ENCODE data around the gene ZBTB17.
"Not testable (repeated sequence)": the region's sequence is repeated elsewhere in the genome, so short reads cannot be mapped to it uniquely, and the experiment has no call there.

ZBTB17 gene

DNA sequence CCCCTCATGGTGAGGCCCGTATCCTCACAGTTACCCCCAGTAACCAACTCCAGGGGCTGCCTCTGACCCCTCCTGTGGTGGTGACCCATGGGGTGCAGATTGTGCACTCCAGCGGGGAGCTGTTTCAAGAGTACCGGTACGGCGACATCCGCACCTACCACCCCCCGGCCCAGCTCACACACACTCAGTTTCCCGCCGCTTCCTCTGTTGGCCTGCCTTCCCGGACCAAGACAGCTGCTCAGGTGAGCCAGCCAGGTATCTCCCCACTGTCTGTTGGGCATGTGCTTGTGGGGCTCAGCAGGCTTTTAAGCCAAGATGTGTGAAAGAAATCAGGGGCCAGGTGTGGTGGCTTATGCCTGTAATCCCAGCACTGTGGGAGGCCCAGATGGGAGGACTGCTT, 39.9 kb downstream of the ZBTB17 start:
- H3K27me3 ChIP-seq (ENCODE audit: control insufficient read depth in 1 of 2, insufficient read depth in 2 of 2, low read length in 2 of 2), result no peaks in the 10 kb centered on the region
- no peaks in the 10 kb centered on the region for H3K9me3 ChIP-seq (ENCODE audit: control insufficient read depth in 1 of 2, low read length in 2 of 2)
- no peak overlapping the region for H3K9ac ChIP-seq (ENCODE audit: low read depth in 1 of 2, low read length in 2 of 2)
- peaks cover 65 to 96% of the 10 kb centered on the region in 2 donors for H3K36me3 ChIP-seq (ENCODE audit: control insufficient read depth in 1 of 2, insufficient read depth in 2 of 2, low read length in 2 of 2)
- no peak overlapping the region for H3K27ac ChIP-seq (ENCODE audit: low read depth, low read length)
- H3K4me3 ChIP-seq (ENCODE audit: low read depth in 1 of 2, low read length in 2 of 2), result no peak overlapping the region
- peaks cover 4 to 8% of the 10 kb centered on the region in 2 donors for H3K4me1 ChIP-seq (ENCODE audit: control insufficient read depth in 1 of 2, insufficient read depth in 2 of 2, low read length in 2 of 2)

DNA sequence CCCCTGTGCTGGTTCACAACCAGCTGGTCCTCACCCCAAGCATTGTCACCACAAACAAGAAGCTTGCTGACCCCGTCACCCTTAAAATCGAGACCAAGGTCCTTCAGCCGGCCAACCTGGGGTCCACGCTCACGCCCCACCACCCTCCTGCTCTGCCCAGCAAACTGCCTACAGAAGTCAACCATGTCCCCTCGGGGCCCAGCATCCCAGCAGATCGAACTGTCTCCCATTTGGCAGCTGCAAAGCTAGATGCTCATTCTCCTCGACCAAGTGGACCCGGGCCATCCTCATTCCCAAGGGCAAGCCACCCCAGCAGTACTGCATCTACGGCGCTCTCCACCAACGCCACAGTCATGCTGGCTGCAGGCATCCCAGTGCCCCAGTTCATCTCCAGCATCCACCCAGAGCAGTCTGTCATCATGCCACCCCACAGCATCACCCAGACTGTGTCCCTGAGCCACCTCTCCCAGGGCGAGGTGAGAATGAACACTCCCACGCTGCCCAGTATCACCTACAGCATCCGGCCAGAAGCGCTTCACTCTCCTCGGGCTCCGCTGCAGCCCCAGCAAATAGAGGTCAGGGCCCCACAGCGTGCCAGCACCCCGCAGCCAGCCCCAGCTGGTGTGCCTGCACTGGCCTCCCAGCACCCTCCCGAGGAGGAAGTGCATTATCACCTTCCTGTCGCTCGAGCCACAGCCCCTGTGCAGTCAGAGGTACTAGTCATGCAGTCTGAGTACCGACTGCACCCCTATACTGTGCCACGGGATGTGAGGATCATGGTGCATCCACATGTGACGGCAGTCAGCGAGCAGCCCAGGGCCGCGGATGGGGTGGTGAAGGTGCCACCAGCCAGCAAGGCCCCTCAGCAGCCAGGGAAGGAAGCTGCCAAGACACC, 40.6 kb downstream of the ZBTB17 start:
- H3K36me3 ChIP-seq (ENCODE audit: control insufficient read depth in 1 of 2, insufficient read depth in 2 of 2, low read length in 2 of 2), result peaks cover 63 to 96% of the 10 kb centered on the region in 2 donors
- no peaks in the 10 kb centered on the region for H3K9me3 ChIP-seq (ENCODE audit: control insufficient read depth in 1 of 2, low read length in 2 of 2)
- H3K27me3 ChIP-seq (ENCODE audit: control insufficient read depth in 1 of 2, insufficient read depth in 2 of 2, low read length in 2 of 2), result no peaks in the 10 kb centered on the region
- H3K4me3 ChIP-seq (ENCODE audit: low read depth in 1 of 2, low read length in 2 of 2), result no peak overlapping the region
- H3K27ac ChIP-seq (ENCODE audit: low read depth, low read length), result no peak overlapping the region
- no peak overlapping the region for H3K9ac ChIP-seq (ENCODE audit: low read depth in 1 of 2, low read length in 2 of 2)
- H3K4me1 ChIP-seq (ENCODE audit: control insufficient read depth in 1 of 2, insufficient read depth in 2 of 2, low read length in 2 of 2), result peaks cover 4 to 8% of the 10 kb centered on the region in 2 donors

DNA sequence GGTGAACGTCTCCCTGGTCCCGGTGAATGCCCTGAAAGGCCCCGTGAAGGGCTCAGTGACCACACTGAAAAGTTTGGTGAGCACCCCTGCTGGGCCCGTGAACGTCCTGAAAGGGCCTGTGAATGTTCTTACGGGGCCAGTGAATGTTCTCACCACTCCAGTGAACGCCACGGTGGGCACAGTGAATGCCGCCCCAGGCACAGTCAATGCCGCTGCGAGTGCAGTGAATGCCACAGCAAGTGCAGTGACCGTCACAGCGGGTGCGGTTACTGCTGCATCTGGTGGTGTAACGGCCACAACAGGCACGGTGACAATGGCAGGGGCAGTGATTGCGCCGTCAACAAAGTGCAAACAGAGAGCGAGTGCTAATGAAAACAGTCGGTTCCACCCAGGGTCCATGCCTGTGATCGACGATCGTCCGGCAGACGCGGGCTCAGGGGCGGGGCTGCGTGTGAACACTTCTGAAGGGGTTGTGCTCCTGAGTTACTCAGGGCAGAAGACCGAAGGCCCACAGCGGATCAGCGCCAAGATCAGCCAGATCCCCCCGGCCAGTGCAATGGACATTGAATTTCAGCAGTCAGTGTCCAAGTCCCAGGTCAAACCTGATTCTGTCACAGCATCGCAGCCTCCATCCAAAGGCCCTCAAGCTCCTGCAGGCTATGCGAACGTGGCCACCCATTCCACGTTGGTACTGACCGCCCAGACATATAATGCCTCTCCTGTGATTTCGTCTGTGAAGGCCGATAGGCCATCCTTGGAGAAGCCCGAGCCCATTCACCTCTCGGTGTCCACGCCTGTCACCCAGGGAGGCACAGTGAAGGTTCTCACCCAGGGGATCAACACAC, 41.5 kb downstream of the ZBTB17 start:
- H3K36me3 ChIP-seq (ENCODE audit: control insufficient read depth in 1 of 2, insufficient read depth in 2 of 2, low read length in 2 of 2), result peaks cover 71 to 98% of the 10 kb centered on the region in 2 donors
- no peak overlapping the region for H3K9ac ChIP-seq (ENCODE audit: low read depth in 1 of 2, low read length in 2 of 2)
- no peaks in the 10 kb centered on the region for H3K27me3 ChIP-seq (ENCODE audit: control insufficient read depth in 1 of 2, insufficient read depth in 2 of 2, low read length in 2 of 2)
- peaks cover 4 to 8% of the 10 kb centered on the region in 2 donors for H3K4me1 ChIP-seq (ENCODE audit: control insufficient read depth in 1 of 2, insufficient read depth in 2 of 2, low read length in 2 of 2)
- no peaks in the 10 kb centered on the region for H3K9me3 ChIP-seq (ENCODE audit: control insufficient read depth in 1 of 2, low read length in 2 of 2)
- no peak overlapping the region for H3K4me3 ChIP-seq (ENCODE audit: low read depth in 1 of 2, low read length in 2 of 2)
- no peak overlapping the region for H3K27ac ChIP-seq (ENCODE audit: low read depth, low read length)

DNA sequence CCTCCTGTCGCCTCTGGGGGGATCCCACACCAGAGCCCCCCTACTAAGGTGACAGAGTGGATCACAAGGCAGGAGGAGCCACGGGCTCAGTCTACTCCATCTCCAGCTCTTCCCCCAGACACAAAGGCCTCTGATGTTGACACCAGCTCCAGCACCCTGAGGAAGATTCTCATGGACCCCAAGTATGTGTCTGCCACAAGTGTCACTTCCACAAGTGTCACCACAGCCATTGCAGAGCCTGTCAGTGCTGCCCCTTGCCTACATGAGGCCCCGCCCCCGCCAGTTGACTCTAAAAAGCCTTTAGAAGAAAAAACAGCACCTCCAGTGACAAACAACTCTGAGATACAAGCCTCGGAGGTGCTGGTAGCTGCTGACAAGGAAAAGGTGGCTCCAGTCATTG, 42.2 kb downstream of the ZBTB17 start:
- Histone ChIP-seq H3K9ac (ENCODE audit: low read depth in 1 of 2, low read length in 2 of 2) (no peak overlapping the region), H3K9me3 (ENCODE audit: control insufficient read depth in 1 of 2, low read length in 2 of 2) (no peaks in the 10 kb centered on the region), H3K4me1 (ENCODE audit: control insufficient read depth in 1 of 2, insufficient read depth in 2 of 2, low read length in 2 of 2) (peaks cover 0 to under 1% of the 10 kb centered on the region in 2 donors), H3K4me3 (ENCODE audit: low read depth in 1 of 2, low read length in 2 of 2) (no peak overlapping the region), H3K27ac (ENCODE audit: low read depth, low read length) (no peak overlapping the region), H3K27me3 (ENCODE audit: control insufficient read depth in 1 of 2, insufficient read depth in 2 of 2, low read length in 2 of 2) (no peaks in the 10 kb centered on the region), H3K36me3 (ENCODE audit: control insufficient read depth in 1 of 2, insufficient read depth in 2 of 2, low read length in 2 of 2) (peaks cover 79 to 98% of the 10 kb centered on the region in 2 donors)

DNA sequence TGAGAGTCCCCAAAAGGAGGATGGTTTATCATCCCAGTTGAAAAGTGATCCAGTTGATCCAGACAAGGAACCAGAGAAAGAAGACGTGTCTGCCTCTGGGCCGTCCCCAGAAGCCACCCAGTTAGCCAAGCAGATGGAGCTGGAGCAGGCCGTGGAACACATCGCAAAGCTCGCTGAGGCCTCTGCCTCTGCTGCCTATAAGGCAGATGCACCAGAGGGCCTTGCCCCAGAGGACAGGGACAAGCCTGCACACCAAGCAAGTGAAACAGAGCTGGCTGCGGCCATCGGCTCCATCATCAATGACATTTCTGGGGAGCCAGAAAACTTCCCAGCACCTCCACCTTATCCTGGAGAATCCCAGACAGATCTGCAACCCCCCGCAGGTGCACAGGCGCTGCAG, 43.3 kb downstream of the ZBTB17 start:
- Histone ChIP-seq H3K9me3 (ENCODE audit: control insufficient read depth in 1 of 2, low read length in 2 of 2) (no peaks in the 10 kb centered on the region), H3K4me3 (ENCODE audit: low read depth in 1 of 2, low read length in 2 of 2) (no peak overlapping the region), H3K4me1 (ENCODE audit: control insufficient read depth in 1 of 2, insufficient read depth in 2 of 2, low read length in 2 of 2) (no peaks in the 10 kb centered on the region), H3K27me3 (ENCODE audit: control insufficient read depth in 1 of 2, insufficient read depth in 2 of 2, low read length in 2 of 2) (no peaks in the 10 kb centered on the region), H3K27ac (ENCODE audit: low read depth, low read length) (no peak overlapping the region), H3K36me3 (ENCODE audit: control insufficient read depth in 1 of 2, insufficient read depth in 2 of 2, low read length in 2 of 2) (peaks cover 81 to 99% of the 10 kb centered on the region in 2 donors), H3K9ac (ENCODE audit: low read depth in 1 of 2, low read length in 2 of 2) (no peak overlapping the region)

DNA sequence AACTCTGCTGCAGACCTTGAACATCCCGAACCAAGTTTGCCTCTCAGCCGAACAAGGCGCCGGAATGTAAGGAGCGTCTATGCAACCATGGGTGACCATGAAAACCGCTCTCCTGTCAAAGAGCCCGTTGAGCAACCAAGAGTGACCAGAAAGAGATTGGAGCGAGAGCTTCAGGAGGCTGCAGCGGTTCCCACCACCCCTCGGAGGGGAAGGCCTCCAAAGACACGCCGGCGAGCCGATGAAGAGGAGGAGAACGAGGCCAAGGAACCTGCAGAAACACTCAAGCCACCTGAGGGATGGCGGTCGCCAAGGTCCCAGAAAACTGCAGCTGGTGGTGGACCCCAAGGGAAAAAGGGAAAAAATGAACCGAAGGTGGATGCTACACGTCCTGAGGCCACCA, 44.0 kb downstream of the ZBTB17 start:
- Histone ChIP-seq H3K4me3 (ENCODE audit: low read depth in 1 of 2, low read length in 2 of 2) (no peak overlapping the region), H3K9me3 (ENCODE audit: control insufficient read depth in 1 of 2, low read length in 2 of 2) (no peaks in the 10 kb centered on the region), H3K36me3 (ENCODE audit: control insufficient read depth in 1 of 2, insufficient read depth in 2 of 2, low read length in 2 of 2) (peaks cover 75 to 99% of the 10 kb centered on the region in 2 donors)

DNA sequence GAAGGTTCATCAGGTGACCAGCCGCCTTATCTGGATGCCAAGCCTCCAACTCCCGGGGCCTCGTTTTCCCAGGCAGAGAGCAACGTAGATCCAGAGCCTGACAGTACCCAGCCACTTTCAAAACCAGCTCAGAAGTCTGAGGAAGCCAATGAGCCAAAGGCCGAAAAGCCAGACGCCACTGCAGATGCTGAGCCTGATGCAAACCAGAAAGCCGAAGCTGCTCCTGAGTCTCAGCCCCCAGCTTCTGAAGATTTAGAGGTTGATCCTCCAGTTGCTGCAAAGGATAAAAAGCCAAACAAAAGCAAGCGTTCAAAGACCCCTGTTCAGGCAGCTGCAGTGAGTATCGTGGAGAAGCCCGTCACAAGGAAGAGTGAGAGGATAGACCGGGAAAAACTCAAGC, 44.5 kb downstream of the ZBTB17 start:
- Histone ChIP-seq H3K27ac (ENCODE audit: low read depth, low read length) (no peak overlapping the region), H3K4me3 (ENCODE audit: low read depth in 1 of 2, low read length in 2 of 2) (no peak overlapping the region), H3K27me3 (ENCODE audit: control insufficient read depth in 1 of 2, insufficient read depth in 2 of 2, low read length in 2 of 2) (no peaks in the 10 kb centered on the region), H3K36me3 (ENCODE audit: control insufficient read depth in 1 of 2, insufficient read depth in 2 of 2, low read length in 2 of 2) (peaks cover 75 to 96% of the 10 kb centered on the region in 2 donors), H3K9ac (ENCODE audit: low read depth in 1 of 2, low read length in 2 of 2) (no peak overlapping the region), H3K9me3 (ENCODE audit: control insufficient read depth in 1 of 2, low read length in 2 of 2) (no peaks in the 10 kb centered on the region), H3K4me1 (ENCODE audit: control insufficient read depth in 1 of 2, insufficient read depth in 2 of 2, low read length in 2 of 2) (no peaks in the 10 kb centered on the region)

More for the DNA sequence above, 44.0 kb downstream of the ZBTB17 start:
- Histone ChIP-seq H3K4me1 (ENCODE audit: control insufficient read depth in 1 of 2, insufficient read depth in 2 of 2, low read length in 2 of 2) (no peaks in the 10 kb centered on the region), H3K27ac (ENCODE audit: low read depth, low read length) (no peak overlapping the region), H3K27me3 (ENCODE audit: control insufficient read depth in 1 of 2, insufficient read depth in 2 of 2, low read length in 2 of 2) (no peaks in the 10 kb centered on the region), H3K9ac (ENCODE audit: low read depth in 1 of 2, low read length in 2 of 2) (no peak overlapping the region)

DNA sequence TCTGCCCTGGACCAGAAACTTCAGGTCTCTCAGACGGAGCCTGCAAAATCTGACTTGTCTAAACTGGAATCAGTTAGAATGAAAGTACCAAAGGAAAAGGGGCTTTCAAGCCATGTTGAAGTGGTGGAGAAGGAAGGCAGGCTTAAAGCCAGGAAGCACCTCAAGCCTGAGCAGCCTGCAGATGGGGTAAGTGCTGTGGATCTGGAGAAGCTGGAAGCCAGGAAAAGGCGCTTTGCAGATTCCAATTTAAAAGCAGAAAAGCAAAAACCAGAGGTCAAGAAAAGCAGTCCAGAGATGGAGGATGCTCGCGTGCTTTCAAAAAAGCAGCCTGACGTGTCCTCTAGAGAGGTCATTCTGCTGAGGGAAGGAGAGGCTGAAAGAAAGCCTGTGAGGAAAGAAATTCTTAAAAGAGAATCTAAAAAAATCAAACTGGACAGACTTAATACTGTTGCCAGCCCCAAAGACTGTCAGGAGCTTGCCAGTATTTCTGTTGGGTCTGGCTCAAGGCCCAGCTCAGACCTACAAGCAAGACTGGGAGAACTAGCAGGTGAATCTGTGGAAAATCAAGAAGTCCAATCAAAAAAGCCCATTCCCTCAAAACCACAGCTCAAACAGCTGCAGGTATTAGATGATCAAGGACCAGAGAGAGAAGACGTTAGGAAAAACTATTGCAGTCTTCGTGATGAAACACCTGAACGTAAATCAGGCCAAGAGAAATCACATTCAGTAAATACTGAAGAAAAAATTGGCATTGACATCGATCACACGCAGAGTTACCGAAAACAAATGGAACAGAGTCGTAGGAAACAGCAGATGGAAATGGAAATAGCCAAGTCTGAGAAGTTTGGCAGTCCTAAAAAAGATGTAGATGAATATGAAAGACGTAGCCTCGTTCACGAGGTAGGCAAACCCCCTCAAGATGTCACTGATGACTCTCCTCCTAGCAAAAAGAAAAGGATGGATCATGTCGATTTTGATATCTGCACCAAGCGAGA, 46.6 kb downstream of the ZBTB17 start:
- H3K27ac ChIP-seq (ENCODE audit: low read depth, low read length), result no peak overlapping the region
- no peak overlapping the region for H3K9ac ChIP-seq (ENCODE audit: low read depth in 1 of 2, low read length in 2 of 2)
- no peaks in the 10 kb centered on the region for H3K27me3 ChIP-seq (ENCODE audit: control insufficient read depth in 1 of 2, insufficient read depth in 2 of 2, low read length in 2 of 2)
- H3K4me3 ChIP-seq (ENCODE audit: low read depth in 1 of 2, low read length in 2 of 2), result no peak overlapping the region
- H3K36me3 ChIP-seq (ENCODE audit: control insufficient read depth in 1 of 2, insufficient read depth in 2 of 2, low read length in 2 of 2), result peaks cover 63 to 93% of the 10 kb centered on the region in 2 donors
- no peaks in the 10 kb centered on the region for H3K9me3 ChIP-seq (ENCODE audit: control insufficient read depth in 1 of 2, low read length in 2 of 2)
- no peaks in the 10 kb centered on the region for H3K4me1 ChIP-seq (ENCODE audit: control insufficient read depth in 1 of 2, insufficient read depth in 2 of 2, low read length in 2 of 2)

DNA sequence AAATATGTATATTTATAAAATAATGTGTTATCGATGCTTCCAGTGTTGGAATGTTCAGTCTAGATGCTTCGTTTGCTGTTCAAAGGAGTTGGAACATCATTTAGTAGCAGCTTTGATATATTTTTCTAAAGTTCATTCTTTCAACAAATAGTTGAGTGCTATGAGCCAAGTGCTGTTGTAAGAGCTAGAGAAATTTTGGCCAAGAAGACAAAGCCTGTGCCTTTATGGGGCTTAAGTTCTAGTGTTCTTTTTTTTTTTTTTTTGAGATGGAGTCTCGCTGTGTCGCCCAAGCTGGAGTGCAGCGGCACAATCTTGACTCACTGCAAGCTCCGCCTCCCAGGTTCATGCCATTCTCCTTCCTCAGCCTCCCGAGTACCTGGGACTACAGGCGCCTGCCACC, 49.5 kb downstream of the ZBTB17 start:
- not testable (repeated sequence) for H3K9me3 ChIP-seq (ENCODE audit: control insufficient read depth in 1 of 2, low read length in 2 of 2); H3K27me3 ChIP-seq (ENCODE audit: control insufficient read depth in 1 of 2, insufficient read depth in 2 of 2, low read length in 2 of 2); H3K9ac ChIP-seq (ENCODE audit: low read depth in 1 of 2, low read length in 2 of 2); H3K4me1 ChIP-seq (ENCODE audit: control insufficient read depth in 1 of 2, insufficient read depth in 2 of 2, low read length in 2 of 2); H3K4me3 ChIP-seq (ENCODE audit: low read depth in 1 of 2, low read length in 2 of 2); H3K27ac ChIP-seq (ENCODE audit: low read depth, low read length)
- H3K36me3 ChIP-seq (ENCODE audit: control insufficient read depth in 1 of 2, insufficient read depth in 2 of 2, low read length in 2 of 2), result peaks cover 39 to 87% of the 10 kb centered on the region in 2 donors

Measured in duodenal mucosa (tissue), 2 donors.